Esophagus squamous epithelium (tissue), 5 donors: Measurements from ENCODE around the gene ORMDL3. TPM values are rescaled to one million over a fixed set of nuclear protein-coding genes. Genes with fewer than 3 reads are reported as not detected.

Experiments
- DNase-seq: peaks from one replicate; lab custom pipeline; 2025; lab: John Stamatoyannopoulos, UW
- H3K27ac ChIP-seq, 4 donors: fragments of 200-600 bp; sonication (generic); one replicate each; pipeline ENCODE4 v1.5.1; 2016 to 2019; ENCODE audit warnings: mild to moderate bottlenecking in 1 of 4
- H3K27me3 ChIP-seq, 4 donors: fragments of 200-600 bp; sonication (generic); 1 replicate in 3 of 4; 2 replicates in 1 of 4; pipeline versions ENCODE4 v1.5.1 to v1.6.0; 2017 to 2021; ENCODE audit warnings: antibody characterized with exemption in 1 of 4
- H3K36me3 ChIP-seq, 3 donors: fragments of 200-600 bp; sonication (generic); one replicate each; pipeline ENCODE4 v1.5.1; 2016 to 2019
- H3K4me1 ChIP-seq, 3 donors: fragments of 200-600 bp; sonication (generic); one replicate each; pipeline ENCODE4 v1.5.1; 2017 to 2019
- H3K4me3 ChIP-seq, 4 donors: fragments of 200-600 bp; sonication (generic); 1 replicate in 3 of 4; 2 replicates in 1 of 4; pipeline ENCODE4 v1.5.1; 2016 to 2019; ENCODE audit warnings: mild to moderate bottlenecking in 2 of 4, moderate library complexity in 1 of 4
- H3K9me3 ChIP-seq, 3 donors: fragments of 200-600 bp; sonication (generic); one replicate each; pipeline ENCODE4 v1.5.1; 2016 to 2019
- POLR2A ChIP-seq, 4 donors: fragments of 450-650 bp; IDR thresholded peaks; one replicate each; pipeline ENCODE4 v1.6.1; 2017; ENCODE audit warnings: antibody characterized with exemption in 4 of 4, mild to moderate bottlenecking in 4 of 4, moderate library complexity in 3 of 4
- WGBS, 2 donors: methylation state at CpG; one replicate each; pipeline ENCODE4 v1.1.5; 2018; 5-methylcytosine and 5-hydroxymethylcytosine counted together
- intact Hi-C: fragments of 100-400 bp; cut with DNase I; formaldehyde crosslinking; loops from one replicate; pipeline ENCODE4 v1.15.0; 2022
- total RNA-seq, 4 donors: library from RNA; depleted of rRNA; stranded (reverse); fragments of >200 nt; gene quantifications; one replicate each; pipeline ENCODE4 v1.1.0, GENCODE V29; 2016
- TF ChIP-seq, protein P1 (sequence below), 6 experiments: fragments of 450-650 bp in 4 of 6; fragments of 200-600 bp in 2 of 6; sonication (generic) in 2 of 6; IDR thresholded peaks; one replicate each; pipeline ENCODE4 v1.5.1; 2016 to 2019; ENCODE audit warnings: antibody characterized with exemption in 6 of 6, mild to moderate bottlenecking in 4 of 6, moderate library complexity in 4 of 6
- donor health status: DM: yes; HTN: yes; CAD: no.

The ORMDL3 gene
- total RNA-seq, 4 donors from 2014 or later = 13.6 to 35.2 (median 31.2) TPM

DNA sequence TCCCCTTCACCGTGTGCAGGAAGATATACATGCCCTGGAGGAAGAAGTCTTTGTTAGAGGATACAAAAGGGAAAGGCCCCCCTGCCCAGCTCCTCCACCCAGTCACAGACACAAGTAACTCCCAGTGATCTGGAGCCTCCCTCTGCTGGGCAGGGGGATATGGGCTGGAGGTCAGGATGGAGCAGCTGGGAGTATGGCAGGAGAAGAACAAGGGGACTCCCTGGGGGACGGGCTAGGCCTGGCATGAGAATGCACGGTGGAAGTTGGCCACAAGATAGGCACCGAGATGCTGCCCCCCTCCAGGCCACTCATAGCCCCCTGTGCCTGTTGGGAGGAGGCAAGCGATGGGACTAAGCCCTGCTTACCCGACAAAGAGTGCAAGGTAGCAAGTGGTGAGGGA is 4.2 kb downstream of the ORMDL3 start:
- no peak overlapping the region for H3K27ac ChIP-seq
- TF ChIP-seq, protein P1, sequence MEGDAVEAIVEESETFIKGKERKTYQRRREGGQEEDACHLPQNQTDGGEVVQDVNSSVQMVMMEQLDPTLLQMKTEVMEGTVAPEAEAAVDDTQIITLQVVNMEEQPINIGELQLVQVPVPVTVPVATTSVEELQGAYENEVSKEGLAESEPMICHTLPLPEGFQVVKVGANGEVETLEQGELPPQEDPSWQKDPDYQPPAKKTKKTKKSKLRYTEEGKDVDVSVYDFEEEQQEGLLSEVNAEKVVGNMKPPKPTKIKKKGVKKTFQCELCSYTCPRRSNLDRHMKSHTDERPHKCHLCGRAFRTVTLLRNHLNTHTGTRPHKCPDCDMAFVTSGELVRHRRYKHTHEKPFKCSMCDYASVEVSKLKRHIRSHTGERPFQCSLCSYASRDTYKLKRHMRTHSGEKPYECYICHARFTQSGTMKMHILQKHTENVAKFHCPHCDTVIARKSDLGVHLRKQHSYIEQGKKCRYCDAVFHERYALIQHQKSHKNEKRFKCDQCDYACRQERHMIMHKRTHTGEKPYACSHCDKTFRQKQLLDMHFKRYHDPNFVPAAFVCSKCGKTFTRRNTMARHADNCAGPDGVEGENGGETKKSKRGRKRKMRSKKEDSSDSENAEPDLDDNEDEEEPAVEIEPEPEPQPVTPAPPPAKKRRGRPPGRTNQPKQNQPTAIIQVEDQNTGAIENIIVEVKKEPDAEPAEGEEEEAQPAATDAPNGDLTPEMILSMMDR (IDR thresholded peaks at IDR 0.05) = no peak
- TF ChIP-seq POLR2A (IDR thresholded peaks at IDR 0.05) = no peak
- intact Hi-C loops = no loop called here
- peaks cover 19 to 59% (median 37%) of the 10 kb centered on the region in 3 donors for H3K4me1 ChIP-seq
- 91 to 98% methylated on average over 4 to 5 of the region's 6 CpGs for WGBS, 2 donors
- DNase-seq = no peak
- H3K4me3 ChIP-seq = no peak overlapping the region
- H3K27me3 ChIP-seq = no peaks in the 10 kb centered on the region
- peaks cover 15 to 54% (median 24%) of the 10 kb centered on the region in 3 donors for H3K36me3 ChIP-seq
- no peaks in the 10 kb centered on the region for H3K9me3 ChIP-seq

DNA sequence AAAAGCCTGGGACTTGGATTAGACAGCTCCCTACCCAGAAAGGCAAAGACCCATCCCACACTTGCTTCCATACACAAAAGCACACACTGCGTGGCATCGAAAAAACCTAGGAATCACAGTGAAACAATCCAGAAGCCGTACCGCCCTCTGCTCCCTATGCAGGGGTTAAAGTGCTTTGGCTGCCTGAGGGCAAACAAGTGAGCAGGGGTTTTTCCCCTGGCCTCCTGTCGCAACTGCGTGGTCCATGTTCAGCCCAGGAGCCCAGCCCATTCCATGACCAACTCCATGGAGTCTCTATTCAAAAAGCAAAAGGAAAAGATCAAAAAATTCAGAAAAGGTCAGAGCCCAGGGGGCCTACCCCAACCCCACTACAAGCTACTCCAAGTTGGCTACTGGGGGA is 5.4 kb downstream of the ORMDL3 start:
- Histone ChIP-seq H3K27me3 (no peaks in the 10 kb centered on the region), H3K27ac (peak overlapping the region in 1 of 4 donors; percentile 25), H3K4me3 (no peak overlapping the region), H3K36me3 (peaks cover 15 to 54% (median 24%) of the 10 kb centered on the region in 3 donors), H3K9me3 (no peaks in the 10 kb centered on the region), H3K4me1 (peaks cover 15 to 51% (median 33%) of the 10 kb centered on the region in 3 donors)
- 60 to 72% methylated on average over 1 to 6 of the region's 6 CpGs for WGBS, 2 donors
- TF ChIP-seq, protein P1 (IDR thresholded peaks at IDR 0.05) = no peak
- no peak for TF ChIP-seq POLR2A (IDR thresholded peaks at IDR 0.05)
- DNase-seq = no peak
- intact Hi-C loops = no loop called here

DNA sequence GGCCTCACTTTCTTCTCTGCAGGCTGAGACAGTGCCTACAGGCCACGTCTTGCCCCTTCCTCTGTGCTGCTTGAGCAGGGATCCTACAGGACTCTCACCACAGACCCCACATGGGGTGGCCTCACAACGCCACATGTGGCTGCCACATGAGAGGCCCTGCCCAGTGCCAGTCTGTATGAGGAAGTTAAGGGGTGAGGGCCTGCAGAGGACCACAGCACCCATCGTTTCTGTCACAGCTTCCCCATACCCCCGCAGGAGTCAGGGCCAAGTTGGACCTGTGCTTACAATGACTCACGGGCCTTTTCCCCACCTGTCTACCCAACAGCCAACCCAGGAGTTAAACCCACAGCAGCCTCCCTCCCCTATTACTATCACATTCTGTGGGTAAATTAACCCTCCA is 6.1 kb downstream of the ORMDL3 start:
- no peak for TF ChIP-seq POLR2A (IDR thresholded peaks at IDR 0.05)
- TF ChIP-seq, protein P1 (IDR thresholded peaks at IDR 0.05) = no peak
- peak overlapping the region in 1 of 4 donors; percentile 25 for H3K27ac ChIP-seq
- H3K27me3 ChIP-seq = no peaks in the 10 kb centered on the region
- 13 to 24% methylated on average over 3 to 4 of the region's 5 CpGs for WGBS, 2 donors
- intact Hi-C loops = no loop called here
- H3K36me3 ChIP-seq = peaks cover 15 to 59% (median 24%) of the 10 kb centered on the region in 3 donors
- DNase-seq = no peak
- H3K9me3 ChIP-seq = no peaks in the 10 kb centered on the region
- H3K4me1 ChIP-seq = peaks cover 10 to 44% (median 28%) of the 10 kb centered on the region in 3 donors
- H3K4me3 ChIP-seq = no peak overlapping the region

DNA sequence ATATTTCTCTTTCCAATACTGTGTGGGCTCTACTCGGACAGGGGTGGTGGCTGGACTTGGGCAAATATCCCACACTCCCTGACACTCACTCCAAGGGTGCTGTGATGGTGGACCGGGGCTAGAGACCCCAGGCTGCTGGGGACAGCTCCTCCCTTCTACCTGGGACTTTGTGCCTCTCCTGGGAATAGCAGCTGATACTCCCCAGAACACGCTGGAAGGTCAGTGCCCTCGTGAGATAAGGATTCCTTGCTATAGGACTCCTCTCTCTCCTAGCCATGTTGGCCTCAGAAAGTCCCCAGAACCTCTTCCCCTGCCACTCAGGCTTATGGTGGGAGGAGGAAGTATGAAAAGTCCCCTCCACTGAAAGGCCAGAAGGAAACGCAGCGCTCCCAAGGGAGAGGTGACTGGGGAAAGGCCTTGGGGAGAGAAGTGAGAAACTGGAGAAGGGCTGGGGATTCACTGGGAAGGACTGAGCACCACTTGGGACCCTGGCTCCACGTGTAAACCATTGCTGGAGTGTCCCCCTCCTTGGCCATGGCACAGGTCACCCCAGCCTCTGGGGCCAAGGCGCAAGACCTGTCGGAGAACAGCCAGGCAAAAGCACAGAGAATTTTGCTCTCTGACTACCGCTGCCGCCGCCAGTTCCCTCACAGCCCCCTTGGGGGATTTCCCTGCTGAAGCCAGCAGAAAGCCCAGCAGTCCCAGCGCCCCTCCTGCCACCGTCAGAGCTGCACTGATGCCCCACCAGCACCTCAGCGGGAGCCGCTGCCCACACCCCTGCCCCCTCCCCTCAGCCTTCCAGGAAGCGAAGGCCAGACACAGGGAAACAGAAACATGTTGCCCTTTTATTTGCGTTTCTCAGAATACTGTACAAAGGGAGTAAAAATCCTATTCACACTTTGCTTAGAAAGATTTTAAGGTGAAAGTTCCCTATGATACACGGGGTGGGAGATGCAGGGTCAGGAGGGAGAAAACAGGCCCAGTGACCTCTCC is 6.9 kb downstream of the ORMDL3 start:
- H3K9me3 ChIP-seq = no peaks in the 10 kb centered on the region
- no peak overlapping the region for H3K4me3 ChIP-seq
- intact Hi-C loops = no loop called here
- H3K27ac ChIP-seq = peak overlapping the region in 1 of 4 donors; percentile 25
- TF ChIP-seq POLR2A (IDR thresholded peaks at IDR 0.05) = no peak
- TF ChIP-seq, protein P1 (IDR thresholded peaks at IDR 0.05) = no peak
- H3K4me1 ChIP-seq = peaks cover 2 to 36% (median 20%) of the 10 kb centered on the region in 3 donors
- peaks cover 15 to 59% (median 24%) of the 10 kb centered on the region in 3 donors for H3K36me3 ChIP-seq
- no peak for DNase-seq
- 62 to 83% methylated on average over 4 to 14 of the region's 19 CpGs for WGBS, 2 donors
- H3K27me3 ChIP-seq = no peaks in the 10 kb centered on the region
